Endothelial cell (in vitro differentiated cells): ENCODE data around the gene ATP5ME. TPM values are rescaled to one million over a fixed set of nuclear protein-coding genes. Genes with fewer than 3 reads are reported as not detected.

Source experiments
- DNase-seq: peaks from one replicate; pipeline ENCODE4 v3.0.0; 2021; ENCODE audit warnings: low spot score
- H3K27ac Mint-ChIP-seq: one replicate; pipeline ENCODE4 v1.8.0; 2021; ENCODE audit warnings: mixed read lengths, inconsistent platforms; ENCODE audit not compliant: unreplicated experiment
- H3K27me3 Mint-ChIP-seq: one replicate; pipeline ENCODE4 v1.8.0; 2021; ENCODE audit warnings: mild to moderate bottlenecking, moderate library complexity, mixed read lengths, inconsistent platforms; ENCODE audit not compliant: unreplicated experiment
- H3K36me3 Mint-ChIP-seq: one replicate; pipeline ENCODE4 v1.8.0; 2021; ENCODE audit warnings: mild to moderate bottlenecking, low read depth, mixed read lengths, inconsistent platforms; ENCODE audit not compliant: unreplicated experiment
- H3K4me1 Mint-ChIP-seq: one replicate; pipeline ENCODE4 v1.8.0; 2021; ENCODE audit warnings: mild to moderate bottlenecking, mixed read lengths, inconsistent platforms; ENCODE audit not compliant: unreplicated experiment
- H3K4me3 Mint-ChIP-seq: one replicate; pipeline ENCODE4 v1.8.0; 2021; ENCODE audit warnings: mild to moderate bottlenecking, mixed read lengths, inconsistent platforms; ENCODE audit not compliant: unreplicated experiment
- H3K9me3 Mint-ChIP-seq: one replicate; pipeline ENCODE4 v1.8.0; 2021; ENCODE audit warnings: mixed read lengths, inconsistent platforms; ENCODE audit not compliant: unreplicated experiment
- total RNA-seq: library from RNA; stranded (reverse); fragmentation: NEBNext Ultra II Directional; extraction: Animal tissue kit (Norgen Biotek cat#: 25700); gene quantifications from one replicate; pipeline ENCODE4 v1.2.1, GENCODE V29; 2021; ENCODE audit not compliant: unreplicated experiment
- TF ChIP-seq, protein P1 (sequence below): fragments of 200-600 bp; sonication (generic); IDR thresholded peaks from one replicate; pipeline ENCODE4 v1.5.0; 2021; ENCODE audit warnings: antibody characterized with exemption; ENCODE audit not compliant: unreplicated experiment

The ATP5ME gene
- total RNA-seq, 1 donor from 2014 or later = 289 TPM

GRCh38 chr4:704971-705277 is 30.8 kb upstream of the ATP5ME start:
- TF ChIP-seq, protein P1, sequence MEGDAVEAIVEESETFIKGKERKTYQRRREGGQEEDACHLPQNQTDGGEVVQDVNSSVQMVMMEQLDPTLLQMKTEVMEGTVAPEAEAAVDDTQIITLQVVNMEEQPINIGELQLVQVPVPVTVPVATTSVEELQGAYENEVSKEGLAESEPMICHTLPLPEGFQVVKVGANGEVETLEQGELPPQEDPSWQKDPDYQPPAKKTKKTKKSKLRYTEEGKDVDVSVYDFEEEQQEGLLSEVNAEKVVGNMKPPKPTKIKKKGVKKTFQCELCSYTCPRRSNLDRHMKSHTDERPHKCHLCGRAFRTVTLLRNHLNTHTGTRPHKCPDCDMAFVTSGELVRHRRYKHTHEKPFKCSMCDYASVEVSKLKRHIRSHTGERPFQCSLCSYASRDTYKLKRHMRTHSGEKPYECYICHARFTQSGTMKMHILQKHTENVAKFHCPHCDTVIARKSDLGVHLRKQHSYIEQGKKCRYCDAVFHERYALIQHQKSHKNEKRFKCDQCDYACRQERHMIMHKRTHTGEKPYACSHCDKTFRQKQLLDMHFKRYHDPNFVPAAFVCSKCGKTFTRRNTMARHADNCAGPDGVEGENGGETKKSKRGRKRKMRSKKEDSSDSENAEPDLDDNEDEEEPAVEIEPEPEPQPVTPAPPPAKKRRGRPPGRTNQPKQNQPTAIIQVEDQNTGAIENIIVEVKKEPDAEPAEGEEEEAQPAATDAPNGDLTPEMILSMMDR = no peak
- Mint-ChIP-seq H3K4me3 (peak overlapping the region; percentile 80), H3K27me3 (peaks cover 6% of the 10 kb centered on the region), H3K4me1 (peaks cover 17% of the 10 kb centered on the region), H3K9me3 (no peaks in the 10 kb centered on the region), H3K36me3 (peaks cover 10% of the 10 kb centered on the region), H3K27ac (no peak overlapping the region)
- no peak for DNase-seq

DNA sequence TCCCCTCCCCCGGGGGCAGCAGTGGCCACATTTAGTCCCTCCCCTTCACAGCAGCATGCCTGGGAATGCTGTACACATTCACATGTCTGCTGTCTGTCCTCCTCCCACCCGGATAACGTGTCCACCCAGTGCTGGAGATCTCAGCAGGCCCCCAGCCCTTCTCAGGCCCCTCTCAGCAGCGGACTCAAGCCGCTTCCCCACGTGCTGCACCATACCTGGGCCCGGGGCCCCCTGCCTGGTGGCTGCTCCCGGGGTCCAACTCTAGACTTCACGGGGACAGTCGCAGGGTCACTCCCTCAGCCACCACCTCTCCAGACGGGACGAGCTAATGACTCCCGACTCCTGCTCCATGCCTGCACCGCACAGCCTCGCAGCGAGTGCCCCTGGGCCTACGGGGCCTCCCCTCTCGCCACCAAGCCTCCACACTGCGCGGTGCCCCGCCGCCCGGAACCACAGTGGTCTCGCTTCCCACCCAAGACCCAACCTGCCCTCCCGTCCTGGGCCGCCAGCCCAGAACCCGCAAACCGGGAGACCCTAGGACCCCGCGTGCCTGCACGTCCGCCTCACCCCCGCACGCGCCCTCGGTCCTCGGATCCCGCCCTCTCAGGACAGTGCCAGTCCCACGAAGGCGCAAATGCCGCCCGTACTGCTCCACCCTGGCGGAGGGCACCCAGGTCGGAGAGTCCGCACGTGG is 30.3 kb upstream of the ATP5ME start:
- no peak overlapping the region for H3K27ac Mint-ChIP-seq
- H3K36me3 Mint-ChIP-seq = peaks cover 7% of the 10 kb centered on the region
- no peaks in the 10 kb centered on the region for H3K9me3 Mint-ChIP-seq
- H3K4me1 Mint-ChIP-seq = peaks cover 14% of the 10 kb centered on the region
- TF ChIP-seq, protein P1 = no peak
- H3K27me3 Mint-ChIP-seq = peaks cover 6% of the 10 kb centered on the region
- H3K4me3 Mint-ChIP-seq = peak overlapping the region; percentile 80
- no peak for DNase-seq

GRCh38 chr4:703336-704197 is 29.5 kb upstream of the ATP5ME start:
- Mint-ChIP-seq H3K4me3 (no peak overlapping the region), H3K27me3 (peaks cover 4% of the 10 kb centered on the region), H3K36me3 (peaks cover 1% of the 10 kb centered on the region), H3K27ac (no peak overlapping the region), H3K9me3 (no peaks in the 10 kb centered on the region), H3K4me1 (peaks cover 9% of the 10 kb centered on the region)
- DNase-seq = no peak
- TF ChIP-seq, protein P1 = no peak

DNA sequence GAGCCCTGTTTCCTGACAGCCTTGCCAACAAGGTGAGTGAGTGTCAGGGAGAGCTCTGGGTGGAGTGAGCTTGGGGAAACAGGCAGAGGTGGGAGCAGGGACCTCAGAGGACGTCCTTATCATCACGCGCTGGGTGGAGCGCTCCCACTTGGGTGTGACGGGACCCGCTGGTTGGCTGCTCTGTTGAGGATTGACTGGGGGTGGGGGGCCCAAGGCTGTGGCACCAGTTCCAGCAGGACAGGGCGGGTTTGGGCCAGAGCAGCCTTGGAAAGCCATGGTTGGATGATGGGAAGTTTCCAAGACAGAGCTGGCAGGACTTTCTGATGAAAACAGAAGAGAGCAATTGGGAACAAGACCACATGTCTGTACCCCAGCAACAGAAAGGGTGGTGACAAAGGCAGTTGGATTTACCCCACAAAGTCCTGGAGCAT is 28.6 kb upstream of the ATP5ME start:
- Mint-ChIP-seq H3K27ac (no peak overlapping the region), H3K9me3 (no peaks in the 10 kb centered on the region), H3K4me3 (no peak overlapping the region), H3K27me3 (peaks cover 4% of the 10 kb centered on the region), H3K36me3 (no peaks in the 10 kb centered on the region), H3K4me1 (peaks cover 8% of the 10 kb centered on the region)
- DNase-seq = no peak
- TF ChIP-seq, protein P1 = no peak
